HepG2 (cell line): ENCODE results near the gene SYNPR. TPM values are rescaled to one million over a fixed set of nuclear protein-coding genes. Genes with fewer than 3 reads are reported as not detected.

Source experiments
- ATAC-seq: fragments of 200-7000 bp; cut with Tn5 transposase; 3 replicates; pipeline ENCODE4 v1.9.1; 2020; ENCODE audit warnings: mild to moderate bottlenecking, moderate library complexity
- BruUV-seq: library from RNA; stranded (reverse); fragments of 400-500 nt; replicated peaks from 2 replicates; lab custom pipeline; 2021; lab: Mats Ljungman, UMichigan
- CTCF ChIA-PET: fragments of 300-600 bp; formaldehyde crosslinking; extraction: SDS; loops from one replicate; lab custom pipeline; 2021; ENCODE audit warnings: low total read pairs, inconsistent platforms, low intra/inter-chr PET ratio; lab: Yijun Ruan, JAX
- POLR2A ChIA-PET: fragments of 350-600 bp; sonication (Branson Sonifier 250); formaldehyde crosslinking; loops from one replicate; lab custom pipeline; 2020; ENCODE audit warnings: antibody characterized with exemption, inconsistent platforms; lab: Yijun Ruan, JAX
- DNase-seq: peaks from one replicate; pipeline ENCODE4 v3.0.0-alpha.2; 2015; ENCODE audit warnings: low spot score
- FAIRE-seq: peaks from 3 replicates; lab custom pipeline; 2011; peaks lifted over from hg19 to GRCh38; lab: Jason Lieb, UNC
- H2AFZ ChIP-seq: one replicate; pipeline ENCODE4 v1.6.1; 2011; ENCODE audit warnings: low read length, inconsistent platforms
- H3K27ac ChIP-seq: fragments of 300-600 bp; 3 replicates; pipeline ENCODE4 v1.8.0; 2011; ENCODE audit warnings: mixed run types, mild to moderate bottlenecking, mixed read lengths, low read length, inconsistent platforms; ENCODE audit not compliant: insufficient read depth; ENCODE audit errors: extremely low read length
- H3K27me3 ChIP-seq, 2 experiments: fragments of 200-600 bp in 1 of 2; 2 replicates in 1 of 2; 3 replicates in 1 of 2; pipeline versions ENCODE4 v1.6.0 to v1.8.0; 2011; ENCODE audit warnings: low read length in 2 of 2, mild to moderate bottlenecking in 2 of 2, moderate library complexity in 2 of 2, inconsistent platforms in 1 of 2; ENCODE audit not compliant: insufficient read depth in 2 of 2, control insufficient read depth in 1 of 2
- H3K36me3 ChIP-seq, 2 experiments: fragments of 200-600 bp in 1 of 2; replicated peaks in 1 of 2; 2 replicates in 1 of 2; 3 replicates in 1 of 2; pipeline versions ENCODE4 v1.5.1 to v1.8.0; 2011; ENCODE audit warnings: low read length in 2 of 2, inconsistent platforms in 1 of 2; ENCODE audit not compliant: insufficient read depth in 2 of 2, control insufficient read depth in 1 of 2
- H3K4me1 ChIP-seq: 2 replicates; pipeline ENCODE4 v1.5.1; 2012; ENCODE audit warnings: low read length, inconsistent platforms; ENCODE audit not compliant: insufficient read depth
- H3K4me2 ChIP-seq: 2 replicates; pipeline ENCODE4 v1.6.0; 2011; ENCODE audit warnings: low read depth, low read length, inconsistent platforms
- H3K4me3 ChIP-seq, 3 experiments: fragments of 200-600 bp in 1 of 3; sonication (generic), shearing (Covaris generic) in 1 of 3; replicated peaks in 1 of 3; 2 replicates each; pipeline ENCODE4 v1.5.1; 2011 to 2016; ENCODE audit warnings: low read length in 3 of 3, inconsistent platforms in 2 of 3, low read depth in 2 of 3, mild to moderate bottlenecking in 2 of 3, control low read depth in 1 of 3, mixed read lengths in 1 of 3; ENCODE audit not compliant: insufficient read depth in 1 of 3
- H3K79me2 ChIP-seq: one replicate; pipeline ENCODE4 v1.6.1; 2011; ENCODE audit warnings: low read length, inconsistent platforms; ENCODE audit not compliant: insufficient read depth
- H3K9ac ChIP-seq: 2 replicates; pipeline ENCODE4 v1.6.0; 2011; ENCODE audit warnings: mild to moderate bottlenecking, low read depth, low read length, inconsistent platforms; ENCODE audit not compliant: insufficient read depth
- H3K9me3 ChIP-seq: 2 replicates; pipeline ENCODE4 v1.5.1; 2012; ENCODE audit warnings: mild to moderate bottlenecking, low read length
- H4K20me1 ChIP-seq: 2 replicates; pipeline ENCODE4 v1.6.0; 2011; ENCODE audit warnings: inconsistent platforms, mild to moderate bottlenecking, low read length, moderate library complexity; ENCODE audit not compliant: insufficient read depth
- CCDC6 ChIP-seq: sonication (generic); formaldehyde crosslinking; IDR thresholded peaks from 2 replicates; pipeline ENCODE4 v1.8.1; 2022; ENCODE audit warnings: mild to moderate bottlenecking, missing genetic modification reagents, moderate library complexity
- EED ChIP-seq: sonication (generic); formaldehyde crosslinking; IDR thresholded peaks from 2 replicates; pipeline ENCODE4 v1.5.0; 2020; ENCODE audit warnings: mild to moderate bottlenecking, missing genetic modification reagents
- HIC2 ChIP-seq: sonication (generic); formaldehyde crosslinking; IDR thresholded peaks from 2 replicates; pipeline ENCODE4 v1.9.0; 2022; ENCODE audit warnings: low read depth, missing genetic modification reagents
- HNRNPK ChIP-seq: fragments of 200-400 bp; formaldehyde crosslinking; IDR thresholded peaks from 2 replicates; pipeline ENCODE4 v1.6.1; 2018; ENCODE audit warnings: low read length, low read depth, moderate library complexity, mild to moderate bottlenecking; ENCODE audit not compliant: poor library complexity, severe bottlenecking
- IRX3 ChIP-seq: sonication (generic); formaldehyde crosslinking; IDR thresholded peaks from 2 replicates; pipeline ENCODE4 v1.8.1; 2023; ENCODE audit warnings: mild to moderate bottlenecking, low read depth, missing genetic modification reagents, borderline replicate concordance
- KDM3A ChIP-seq: IDR thresholded peaks from 2 replicates; pipeline ENCODE4 v1.6.1; 2018; ENCODE audit warnings: low read depth, missing compliant biosample characterization
- MED1 ChIP-seq: sonication (generic); formaldehyde crosslinking; IDR thresholded peaks from 2 replicates; pipeline ENCODE4 v1.4.0; 2020; ENCODE audit warnings: missing genetic modification reagents
- SNRNP70 ChIP-seq: fragments of 200-400 bp; formaldehyde crosslinking; IDR thresholded peaks from 2 replicates; pipeline ENCODE4 v1.6.1; 2017; ENCODE audit warnings: mild to moderate bottlenecking, low read depth, low read length, moderate library complexity
- ZEB1 ChIP-seq: IDR thresholded peaks from 2 replicates; pipeline ENCODE4 v1.6.1; 2012; ENCODE audit warnings: mild to moderate bottlenecking, low read depth, inconsistent platforms; ENCODE audit not compliant: insufficient replicate concordance
- ZNF441 ChIP-seq: sonication (generic); formaldehyde crosslinking; IDR thresholded peaks from 2 replicates; pipeline ENCODE4 v1.7.0; 2021; ENCODE audit warnings: missing genetic modification reagents, borderline replicate concordance
- ZNF552 ChIP-seq: sonication (generic); formaldehyde crosslinking; IDR thresholded peaks from 2 replicates; pipeline ENCODE4 v1.9.0; 2022; ENCODE audit warnings: missing genetic modification reagents, mild to moderate bottlenecking, borderline replicate concordance
- ZNF607 ChIP-seq: sonication (generic); formaldehyde crosslinking; IDR thresholded peaks from 2 replicates; pipeline ENCODE4 v1.5.1; 2020; ENCODE audit warnings: missing genetic modification reagents, mild to moderate bottlenecking, borderline replicate concordance
- WGBS: methylation state at CpG from one replicate; pipeline ENCODE4 v1.1.6; 2017; ENCODE audit warnings: low lambda C conversion rate; 5-methylcytosine and 5-hydroxymethylcytosine counted together
- in situ Hi-C: cut with HindIII; loops from 2 replicates; pipeline ENCODE4 v1.10.0; 2017; ENCODE audit warnings: low pct_unique_long_range_greater_than_20kb; ENCODE audit not compliant: extremely low pct_ligation_motif_present
- intact Hi-C: fragments of 100-400 bp; cut with micrococcal nuclease; formaldehyde crosslinking; loops from one replicate; pipeline ENCODE4 v1.10.0; 2022; ENCODE audit not compliant: unreplicated experiment
- polyA plus RNA-seq, 8 experiments: library from polyadenylated mRNA; depleted of rRNA in 3 of 8; stranded (reverse) in 7 of 8; unstranded in 1 of 8; fragments of >200 nt; fragmentation: Illumina TruSeq in 4 of 8; extraction: Trizol in 4 of 8; gene quantifications; 2 replicates each; pipeline versions ENCODE4 v1.2.1 to v1.2.3, GENCODE V29; 2011 to 2016; ENCODE audit warnings: low read depth in 4 of 8, missing spikeins in 1 of 8, mixed read lengths in 1 of 8; ENCODE audit not compliant: insufficient read depth in 1 of 8
- total RNA-seq, 5 experiments: library from RNA; depleted of rRNA; stranded (reverse); fragments of >200 nt; fragmentation: Illumina TruSeq; extraction: Trizol; gene quantifications; 2 replicates each; pipeline ENCODE4 v1.2.3, GENCODE V29; 2016; ENCODE audit warnings: low read depth in 1 of 5
- TF ChIP-seq, protein P1 (sequence below): sonication (generic); formaldehyde crosslinking; IDR thresholded peaks from 2 replicates; pipeline ENCODE4 v1.5.1; 2020; ENCODE audit warnings: mild to moderate bottlenecking, missing genetic modification reagents, moderate library complexity

The SYNPR gene
- total and polyA plus RNA-seq, 2 of the 13 experiments (the other 11 are each of a cell fraction or from before 2014, with no cell fraction given), result 0.04 TPM; not detected in 1

- no peak for TF ChIP-seq ZEB1
- no peak for TF ChIP-seq ZNF441 (CRISPR knock-in tag)
- no peak for TF ChIP-seq ZNF607 (CRISPR knock-in tag)
- TF ChIP-seq HIC2 (CRISPR knock-in tag), result no peak
- TF ChIP-seq EED (CRISPR knock-in tag), result no peak
- TF ChIP-seq CCDC6 (CRISPR knock-in tag), result no peak
These were observed 46.5 kb downstream of the SYNPR start (continued) for GRCh38 chr3:63324621-63325020.

- Histone ChIP-seq H3K4me1 (no peaks in the 10 kb centered on the region), H2AFZ (no peak overlapping the region), H3K27me3 (no peaks in the 10 kb centered on the region; a peak in 1 of 5 replicates), H3K27ac (no peak overlapping the region), H4K20me1 (no peaks in the 10 kb centered on the region), H3K4me3 (no peak overlapping the region), H3K79me2 (no peaks in the 10 kb centered on the region), H3K9ac (no peak overlapping the region), H3K36me3 (no peaks in the 10 kb centered on the region), H3K9me3 (no peaks in the 10 kb centered on the region), H3K4me2 (no peak overlapping the region)
- ChIA-PET POLR2A (no interaction called here), CTCF (no interaction called here)
- DNase-seq (no peak), ATAC-seq (no peak), FAIRE-seq (no peak)
- WGBS, result 3% methylated on average over 2 of the region's 2 CpGs
- BruUV-seq, result no TSS peak
- intact Hi-C loops (no loop called here), in situ Hi-C loops (no loop called here)
- no peak for TF ChIP-seq ZNF552
- TF ChIP-seq SNRNP70, result no peak
- no peak for TF ChIP-seq IRX3 (CRISPR knock-in tag)
- TF ChIP-seq KDM3A (CRISPR knock-in tag), result no peak
- TF ChIP-seq, protein P1, sequence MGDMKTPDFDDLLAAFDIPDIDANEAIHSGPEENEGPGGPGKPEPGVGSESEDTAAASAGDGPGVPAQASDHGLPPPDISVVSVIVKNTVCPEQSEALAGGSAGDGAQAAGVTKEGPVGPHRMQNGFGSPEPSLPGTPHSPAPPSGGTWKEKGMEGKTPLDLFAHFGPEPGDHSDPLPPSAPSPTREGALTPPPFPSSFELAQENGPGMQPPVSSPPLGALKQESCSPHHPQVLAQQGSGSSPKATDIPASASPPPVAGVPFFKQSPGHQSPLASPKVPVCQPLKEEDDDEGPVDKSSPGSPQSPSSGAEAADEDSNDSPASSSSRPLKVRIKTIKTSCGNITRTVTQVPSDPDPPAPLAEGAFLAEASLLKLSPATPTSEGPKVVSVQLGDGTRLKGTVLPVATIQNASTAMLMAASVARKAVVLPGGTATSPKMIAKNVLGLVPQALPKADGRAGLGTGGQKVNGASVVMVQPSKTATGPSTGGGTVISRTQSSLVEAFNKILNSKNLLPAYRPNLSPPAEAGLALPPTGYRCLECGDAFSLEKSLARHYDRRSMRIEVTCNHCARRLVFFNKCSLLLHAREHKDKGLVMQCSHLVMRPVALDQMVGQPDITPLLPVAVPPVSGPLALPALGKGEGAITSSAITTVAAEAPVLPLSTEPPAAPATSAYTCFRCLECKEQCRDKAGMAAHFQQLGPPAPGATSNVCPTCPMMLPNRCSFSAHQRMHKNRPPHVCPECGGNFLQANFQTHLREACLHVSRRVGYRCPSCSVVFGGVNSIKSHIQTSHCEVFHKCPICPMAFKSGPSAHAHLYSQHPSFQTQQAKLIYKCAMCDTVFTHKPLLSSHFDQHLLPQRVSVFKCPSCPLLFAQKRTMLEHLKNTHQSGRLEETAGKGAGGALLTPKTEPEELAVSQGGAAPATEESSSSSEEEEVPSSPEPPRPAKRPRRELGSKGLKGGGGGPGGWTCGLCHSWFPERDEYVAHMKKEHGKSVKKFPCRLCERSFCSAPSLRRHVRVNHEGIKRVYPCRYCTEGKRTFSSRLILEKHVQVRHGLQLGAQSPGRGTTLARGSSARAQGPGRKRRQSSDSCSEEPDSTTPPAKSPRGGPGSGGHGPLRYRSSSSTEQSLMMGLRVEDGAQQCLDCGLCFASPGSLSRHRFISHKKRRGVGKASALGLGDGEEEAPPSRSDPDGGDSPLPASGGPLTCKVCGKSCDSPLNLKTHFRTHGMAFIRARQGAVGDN (CRISPR knock-in tag), result no peak
- TF ChIP-seq HNRNPK, result no peak
- no peak for TF ChIP-seq MED1 (CRISPR knock-in tag)
These were observed 47.3 kb downstream of the SYNPR start for GRCh38 chr3:63325386-63325785.
